Activated CD8-positive, alpha-beta memory T cell treated with anti-CD3 and anti-CD28 coated beads, Interleukin-2, amount 50 U/mL, for 24 hours (primary cell): Measurements from ENCODE around the gene SOWAHB.
"Not testable (repeated sequence)": the region's sequence is repeated elsewhere in the genome, so short reads cannot be mapped to it uniquely, and the experiment has no call there.

Experiments
- DNase-seq: peaks from one replicate; pipeline ENCODE4 v3.0.0-alpha.2; 2020; ENCODE audit errors: extremely low read depth

The SOWAHB gene

GRCh38 chr4:76894537-76895255, 3.2 kb downstream of the SOWAHB start:
- DNase-seq = no peak

- DNase-seq = no peak
Observed at GRCh38 chr4:76892601-76893000, 5.3 kb downstream of the SOWAHB start.

DNA sequence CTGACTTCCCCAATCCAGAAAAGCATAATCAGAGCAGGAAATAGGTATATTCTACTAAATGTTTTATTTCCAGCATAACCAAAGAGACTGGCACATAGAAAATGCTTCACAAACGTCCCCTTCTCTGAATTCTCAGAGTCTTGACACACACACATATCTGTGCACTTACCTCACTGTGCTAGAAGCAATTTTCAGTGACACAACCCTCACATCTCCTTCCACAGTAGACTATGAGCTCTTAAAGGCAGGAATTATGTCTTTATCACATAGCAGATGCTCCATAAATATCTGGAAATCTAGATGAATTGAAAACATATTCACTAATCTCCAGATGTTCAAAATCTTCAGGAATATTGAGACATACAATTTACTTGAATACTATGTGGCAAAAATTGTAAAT, 5.9 kb downstream of the SOWAHB start:
- no peak for DNase-seq

- no peak for DNase-seq
Observed at GRCh38 chr4:76886848-76887441, 11.0 kb downstream of the SOWAHB start.

DNA sequence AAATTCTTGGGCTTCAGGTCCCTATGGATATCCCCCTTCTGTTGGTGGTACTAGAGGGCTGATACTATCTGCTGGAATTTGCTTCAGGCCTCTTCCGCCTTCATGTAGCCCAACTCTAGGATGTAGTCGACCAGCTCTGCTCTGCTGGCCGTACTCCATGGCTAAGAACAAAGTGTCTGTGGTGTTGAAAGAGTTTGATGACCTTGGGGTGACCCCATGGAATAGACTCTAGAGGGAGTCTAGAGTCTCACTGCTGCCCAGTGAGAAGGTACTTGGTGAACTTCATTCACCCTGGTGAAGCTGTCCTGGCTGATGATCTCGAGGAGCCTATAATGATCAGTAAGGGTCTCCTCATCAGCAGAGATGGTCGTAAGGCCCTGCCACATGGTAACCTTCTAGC, 11.7 kb downstream of the SOWAHB start:
- DNase-seq = no peak

GRCh38 chr4:76883147-76883546, 14.8 kb downstream of the SOWAHB start:
- DNase-seq = no peak

- no peak for DNase-seq
Observed at GRCh38 chr4:76882630-76883029, 15.3 kb downstream of the SOWAHB start.

- DNase-seq = no peak
Observed at GRCh38 chr4:76881375-76881774, 16.6 kb downstream of the SOWAHB start.

DNA sequence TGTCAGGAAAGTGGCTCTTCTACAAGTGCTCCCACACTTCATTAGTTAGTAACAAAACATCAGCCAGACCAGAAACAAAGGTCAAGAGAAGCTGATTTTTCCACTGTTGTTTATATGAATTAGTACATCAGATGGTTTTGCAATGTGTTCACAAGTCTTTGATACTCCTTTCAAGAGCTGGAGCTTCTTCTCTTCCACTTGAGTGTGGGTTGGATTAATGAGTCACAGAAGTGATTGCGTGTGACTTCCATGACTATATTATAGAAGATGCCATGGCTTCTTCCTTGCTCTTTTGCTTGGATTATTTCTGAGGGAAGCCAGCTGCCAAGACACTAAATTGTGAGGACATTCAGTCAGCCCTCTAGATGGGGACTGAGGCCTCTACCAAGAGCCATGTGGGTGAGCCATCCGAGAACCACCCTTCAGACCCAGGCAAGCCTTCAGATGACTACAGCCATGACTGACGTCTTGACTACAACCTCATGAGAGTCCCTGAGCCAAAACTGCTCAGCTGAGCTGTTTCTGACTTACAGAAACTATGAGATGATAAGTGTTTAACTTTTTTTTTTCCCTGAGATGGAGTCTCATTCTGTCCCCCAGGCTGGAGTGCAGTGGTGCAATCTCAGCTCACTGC, 18.1 kb downstream of the SOWAHB start:
- no peak for DNase-seq

DNA sequence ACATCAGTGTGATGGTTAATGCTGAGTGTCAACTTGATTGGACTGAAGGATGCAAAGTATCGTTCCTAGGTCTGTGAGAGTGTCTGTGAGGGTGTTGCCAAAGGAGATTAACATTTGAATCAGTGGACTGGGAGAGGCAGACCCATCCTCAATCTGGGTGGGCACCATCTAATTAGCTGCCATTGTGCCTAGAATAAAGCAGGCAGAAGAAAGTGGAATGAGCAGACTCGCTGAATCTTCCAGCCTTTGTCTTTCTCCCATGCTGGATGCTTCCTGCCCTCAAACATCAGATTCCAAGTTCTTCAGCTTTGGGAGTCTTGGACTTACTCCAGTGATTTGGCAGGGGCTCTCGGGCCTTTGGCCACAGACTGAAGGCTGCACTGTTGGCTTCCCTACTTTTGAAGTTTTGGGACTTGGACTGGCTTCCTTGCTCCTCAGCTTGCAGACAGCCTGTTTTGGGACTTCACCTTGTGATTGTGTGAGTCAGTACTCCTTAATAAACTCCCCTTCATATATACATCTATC, 19.2 kb downstream of the SOWAHB start:
- DNase-seq = not testable (repeated sequence)

- DNase-seq = no peak
Observed at GRCh38 chr4:76874176-76874575, 23.8 kb downstream of the SOWAHB start.

DNA sequence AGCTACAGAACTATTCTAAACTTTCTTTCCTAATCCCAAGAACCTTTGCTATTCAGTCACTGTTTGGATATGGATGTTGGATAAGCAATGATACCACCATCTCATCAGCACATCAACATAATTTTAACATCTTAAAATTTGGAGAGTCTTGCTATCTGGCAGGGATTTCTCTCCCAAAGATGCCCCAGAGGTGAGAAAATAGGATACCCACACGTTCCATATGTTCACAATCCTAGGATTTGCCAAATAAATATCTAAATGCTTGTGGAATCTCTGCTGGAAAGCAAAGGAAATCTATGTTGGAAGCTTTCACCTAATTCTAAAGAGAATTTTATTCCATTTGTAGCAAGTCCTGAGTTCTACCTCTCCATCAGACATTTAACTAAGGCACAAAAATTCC, 24.4 kb downstream of the SOWAHB start:
- DNase-seq = no peak

GRCh38 chr4:76872556-76872955, 25.4 kb downstream of the SOWAHB start:
- DNase-seq = no peak

DNA sequence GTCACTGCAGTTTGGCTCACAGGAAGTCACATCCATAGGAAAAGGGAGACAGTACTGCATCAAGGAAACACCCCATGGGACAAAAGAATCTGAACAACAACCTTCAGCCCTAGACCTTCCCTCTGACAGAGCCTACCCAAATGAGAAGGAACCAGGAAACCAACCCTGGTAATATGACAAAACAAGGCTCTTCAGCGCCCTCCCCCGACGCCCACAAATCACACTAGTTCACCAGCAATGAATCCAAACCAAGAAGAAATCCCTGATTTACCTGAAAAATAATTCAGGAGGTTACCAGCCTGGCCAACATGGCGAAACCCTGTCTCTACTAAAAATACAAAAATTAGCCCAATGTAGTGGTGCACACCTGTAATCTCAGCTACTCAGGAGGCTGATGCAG, 29.2 kb downstream of the SOWAHB start:
- not testable (repeated sequence) for DNase-seq

- DNase-seq = no peak
Observed at GRCh38 chr4:76867880-76868655, 29.9 kb downstream of the SOWAHB start.

GRCh38 chr4:76867377-76867776, 30.6 kb downstream of the SOWAHB start:
- DNase-seq = no peak

DNA sequence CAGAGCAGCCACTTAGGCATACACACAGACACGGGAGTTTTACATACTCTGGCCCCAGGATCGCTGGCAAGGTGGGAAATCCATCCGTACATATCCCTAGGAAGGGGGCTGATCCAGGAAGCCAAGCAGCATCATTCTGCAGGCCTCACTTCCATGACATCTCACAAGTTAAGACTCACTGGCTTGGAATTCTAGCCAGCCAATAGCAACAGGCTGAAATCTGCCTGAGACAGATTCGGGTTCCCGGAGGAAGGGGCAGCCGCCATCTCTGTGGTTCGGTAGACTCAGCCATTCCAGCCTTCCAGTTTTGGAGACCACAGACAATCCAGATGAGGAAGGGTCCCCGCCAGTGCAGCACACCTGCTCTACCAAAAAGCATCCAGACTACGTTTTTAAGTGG, 31.3 kb downstream of the SOWAHB start:
- no peak for DNase-seq

DNA sequence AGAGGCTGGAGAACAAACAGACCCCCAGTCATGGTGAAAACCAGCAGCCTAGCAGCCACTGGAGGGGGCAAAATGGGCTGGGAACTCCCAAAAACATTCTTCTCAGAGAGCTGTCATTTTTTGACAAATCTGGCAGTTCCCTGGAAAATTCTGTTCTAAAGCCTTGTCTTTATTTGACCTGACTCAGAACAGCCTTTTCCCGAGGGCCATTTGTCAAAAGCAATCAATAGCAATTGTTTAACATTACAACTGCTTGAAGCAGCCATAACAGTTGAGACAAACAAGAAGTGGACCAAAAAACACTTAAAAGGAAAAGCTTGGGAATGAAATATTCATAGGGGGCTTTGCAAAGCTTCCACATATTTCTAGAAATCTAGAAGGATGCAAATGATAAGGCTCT, 39.6 kb downstream of the SOWAHB start:
- no peak for DNase-seq

DNA sequence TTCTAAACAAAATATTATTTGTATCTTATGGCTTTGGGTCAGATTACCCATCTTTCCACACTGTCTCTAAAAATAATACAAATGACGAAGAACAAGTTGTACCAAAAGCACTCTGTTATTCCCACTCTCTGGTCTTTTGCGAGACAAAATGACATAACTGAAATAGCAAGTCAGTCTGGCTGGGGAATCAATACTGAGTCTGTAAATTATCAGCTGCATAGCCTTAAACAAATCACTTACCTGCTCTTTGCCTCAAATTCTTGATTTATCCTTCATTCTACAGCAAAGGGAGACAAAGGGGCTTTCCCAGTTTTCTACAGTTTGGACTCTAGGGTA, 40.9 kb downstream of the SOWAHB start:
- no peak for DNase-seq

DNA sequence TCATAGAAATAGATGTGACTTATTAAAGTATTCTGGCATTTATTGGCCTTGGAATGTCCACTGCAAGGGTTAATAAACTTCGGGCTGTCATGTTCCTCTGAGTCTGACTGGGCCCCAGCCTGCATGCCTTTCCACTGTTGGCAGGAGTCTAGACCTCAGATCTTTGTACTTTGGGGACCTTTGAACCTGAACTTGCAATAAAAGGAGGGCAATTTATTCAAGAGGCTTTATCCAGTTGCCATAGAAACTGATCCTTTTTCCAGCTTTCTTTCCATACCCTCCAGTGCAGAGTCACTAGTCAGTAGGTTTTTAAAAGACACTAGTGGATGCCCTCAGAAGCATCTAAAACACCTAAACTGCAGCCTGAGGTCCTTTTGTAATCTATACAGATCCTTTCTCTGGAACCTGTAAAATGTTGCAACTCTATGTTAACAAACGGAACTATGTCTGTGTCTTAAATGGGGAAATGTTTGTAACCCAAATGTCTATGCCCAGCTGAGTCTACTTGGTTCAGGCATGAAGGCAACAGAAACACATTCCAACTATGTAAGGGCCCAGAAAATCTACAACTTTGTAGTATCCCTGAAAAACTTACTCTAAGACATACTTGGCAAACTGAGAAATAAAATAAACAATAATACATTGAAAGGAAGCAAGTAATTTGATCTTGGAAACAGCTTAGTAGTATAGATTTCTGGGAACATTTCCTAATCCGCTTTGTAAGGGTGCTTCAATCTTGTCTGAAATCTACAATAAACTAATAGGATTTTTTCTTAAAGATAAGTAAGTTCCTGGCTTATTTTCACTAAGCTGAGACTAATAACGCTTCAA, 41.5 kb downstream of the SOWAHB start:
- DNase-seq = no peak

DNA sequence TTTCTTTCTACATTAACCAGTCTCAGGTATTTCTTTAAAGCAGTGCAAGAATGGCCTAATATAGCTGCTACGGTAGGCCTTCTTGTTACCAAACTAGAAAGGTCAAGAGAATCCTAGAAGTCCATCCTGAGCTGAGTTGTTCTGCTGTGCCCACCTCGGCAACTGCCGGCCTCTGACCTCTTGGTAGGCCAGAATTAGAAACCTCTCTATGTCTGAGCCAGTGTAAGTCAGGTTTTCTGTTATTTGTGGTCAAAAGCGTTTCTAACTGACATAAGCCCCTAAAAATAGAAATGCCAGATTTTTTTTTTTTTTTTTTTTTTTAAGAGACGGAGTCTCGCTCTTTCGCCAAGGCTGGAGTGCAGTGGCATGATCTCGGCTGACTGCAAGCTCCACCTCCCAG, 43.1 kb downstream of the SOWAHB start:
- no peak for DNase-seq

GRCh38 chr4:76851375-76851774, 46.6 kb downstream of the SOWAHB start:
- DNase-seq = no peak
